ENCODE results near the gene CHIC2. TPM values are rescaled to one million over a fixed set of nuclear protein-coding genes. Genes with fewer than 3 reads are reported as not detected.

The CHIC2 gene
- total RNA-seq, 2 experiments from 2014 or later, result 30.4 to 38.6 TPM

GRCh38 chr4:54017308-54017707 lies 47.1 kb downstream of the CHIC2 start:
- no peak for DNase-seq (ENCODE audit: low spot score)
- intact Hi-C loops (cut with micrococcal nuclease; ENCODE audit: unreplicated experiment), result no loop called here
- POLR2A ChIA-PET, result interaction anchor here (0.6 to 7.0 kb wide), 9 partner anchors 9 to 45 kb away, joined by 3 to 63 read pairs (median 4); no protein-coding TSS in a partner anchor
- no TSS peak for BruUV-seq (replicated peaks)
- peaks cover 67% of the 10 kb centered on the region for H3K4me1 ChIP-seq (ENCODE audit: insufficient read depth, low read length, poor library complexity, severe bottlenecking)
- CTCF ChIA-PET (ENCODE audit: unreplicated experiment), result interaction anchor here (1.5 kb wide), 1 partner anchor 86 kb away, joined by 3 read pairs; no protein-coding TSS in a partner anchor
- H3K4me3 ChIP-seq (ENCODE audit: low read depth, low read length, poor library complexity, severe bottlenecking), result peak overlapping the region; percentile 16
- H3K27ac ChIP-seq (ENCODE audit: low read depth, low read length, poor library complexity, severe bottlenecking), result peak overlapping the region; percentile 87
- H4K20me1 ChIP-seq (ENCODE audit: insufficient read depth, low read length), result no peaks in the 10 kb centered on the region
- no peak overlapping the region for H2AFZ ChIP-seq (ENCODE audit: low read length)
- peak overlapping the region; percentile 58 for H3K4me2 ChIP-seq (ENCODE audit: low read length)
- TF ChIP-seq EZH2phosphoT487 (IDR thresholded peaks at IDR 0.05; ENCODE audit: borderline replicate concordance, low read depth, low read length) (no peak), CTCF (conservative IDR thresholded peaks at IDR 0.05; ENCODE audit: low read length) (no peak)
- no peaks in the 10 kb centered on the region for H3K9me2 ChIP-seq (ENCODE audit: insufficient read depth, low read length)
- H3K79me2 ChIP-seq (ENCODE audit: insufficient read depth, low read depth, low read length), result peaks cover 68% of the 10 kb centered on the region
- H3K9me3 ChIP-seq (ENCODE audit: low read length), result no peaks in the 10 kb centered on the region
- peaks cover 26% of the 10 kb centered on the region for H3K36me3 ChIP-seq (ENCODE audit: insufficient read depth, low read length)

GRCh38 chr4:54016504-54016903 lies 47.9 kb downstream of the CHIC2 start:
- TF ChIP-seq CTCF (conservative IDR thresholded peaks at IDR 0.05; ENCODE audit: low read length), result no peak
- TF ChIP-seq EZH2phosphoT487 (IDR thresholded peaks at IDR 0.05; ENCODE audit: borderline replicate concordance, low read depth, low read length), result no peak
- POLR2A ChIA-PET, result interaction anchor here (0.5 to 7.0 kb wide), 11 partner anchors 9 to 301 kb away, joined by 3 to 63 read pairs (median 4); no protein-coding TSS in a partner anchor
- BruUV-seq (replicated peaks), result no TSS peak

GRCh38 chr4:54015423-54016030 lies 48.9 kb downstream of the CHIC2 start:
- Histone ChIP-seq H2AFZ (ENCODE audit: low read length) (no peak overlapping the region), H3K36me3 (ENCODE audit: insufficient read depth, low read length) (peaks cover 33% of the 10 kb centered on the region), H3K9me3 (ENCODE audit: low read length) (no peaks in the 10 kb centered on the region), H3K79me2 (ENCODE audit: insufficient read depth, low read depth, low read length) (peaks cover 83% of the 10 kb centered on the region), H3K4me2 (ENCODE audit: low read length) (peak overlapping the region; percentile 62), H3K9me2 (ENCODE audit: insufficient read depth, low read length) (no peaks in the 10 kb centered on the region), H3K27ac (ENCODE audit: low read depth, low read length, poor library complexity, severe bottlenecking) (peak overlapping the region; percentile 87), H3K4me3 (ENCODE audit: low read depth, low read length, poor library complexity, severe bottlenecking) (peak overlapping the region; percentile 17), H4K20me1 (ENCODE audit: insufficient read depth, low read length) (no peaks in the 10 kb centered on the region), H3K4me1 (ENCODE audit: insufficient read depth, low read length, poor library complexity, severe bottlenecking) (peaks cover 79% of the 10 kb centered on the region)
- ChIA-PET POLR2A (interaction anchor here (0.6 to 7.0 kb wide), 13 partner anchors 8 to 269 kb away, joined by 3 to 63 read pairs (median 3); no protein-coding TSS in a partner anchor), CTCF (ENCODE audit: unreplicated experiment) (interaction anchor here (0.6 kb wide), 1 partner anchor 10 kb away, joined by 3 read pairs; no protein-coding TSS in a partner anchor)
- peak; percentile 23 for DNase-seq (ENCODE audit: low spot score)
- intact Hi-C loops (cut with micrococcal nuclease; ENCODE audit: unreplicated experiment), result loop anchor here (2.0 kb wide), 1 partner anchor 47 kb away; no protein-coding TSS in a partner anchor
- no TSS peak for BruUV-seq (replicated peaks)
- no peak for TF ChIP-seq EZH2phosphoT487 (IDR thresholded peaks at IDR 0.05; ENCODE audit: borderline replicate concordance, low read depth, low read length)
- no peak for TF ChIP-seq CTCF (conservative IDR thresholded peaks at IDR 0.05; ENCODE audit: low read length)

More at GRCh38 chr4:54016504-54016903, 47.9 kb downstream of the CHIC2 start:
- intact Hi-C loops (cut with micrococcal nuclease; ENCODE audit: unreplicated experiment), result no loop called here
- H3K9me2 ChIP-seq (ENCODE audit: insufficient read depth, low read length), result no peaks in the 10 kb centered on the region
- peaks cover 27% of the 10 kb centered on the region for H3K36me3 ChIP-seq (ENCODE audit: insufficient read depth, low read length)
- peaks cover 69% of the 10 kb centered on the region for H3K4me1 ChIP-seq (ENCODE audit: insufficient read depth, low read length, poor library complexity, severe bottlenecking)
- H4K20me1 ChIP-seq (ENCODE audit: insufficient read depth, low read length), result no peaks in the 10 kb centered on the region
- peak; percentile 90 for DNase-seq (ENCODE audit: low spot score)
- peak overlapping the region; percentile 87 for H3K27ac ChIP-seq (ENCODE audit: low read depth, low read length, poor library complexity, severe bottlenecking)
- H3K4me2 ChIP-seq (ENCODE audit: low read length), result peak overlapping the region; percentile 58
- H3K79me2 ChIP-seq (ENCODE audit: insufficient read depth, low read depth, low read length), result peaks cover 76% of the 10 kb centered on the region
- peak overlapping the region; percentile 16 for H3K4me3 ChIP-seq (ENCODE audit: low read depth, low read length, poor library complexity, severe bottlenecking)
- no peak overlapping the region for H2AFZ ChIP-seq (ENCODE audit: low read length)
- no peaks in the 10 kb centered on the region for H3K9me3 ChIP-seq (ENCODE audit: low read length)
- CTCF ChIA-PET (ENCODE audit: unreplicated experiment), result interaction anchor here (1.5 kb wide), 1 partner anchor 85 kb away, joined by 3 read pairs; no protein-coding TSS in a partner anchor
